ENCODE measurements around the gene ADD1.

Gene ADD1

DNA sequence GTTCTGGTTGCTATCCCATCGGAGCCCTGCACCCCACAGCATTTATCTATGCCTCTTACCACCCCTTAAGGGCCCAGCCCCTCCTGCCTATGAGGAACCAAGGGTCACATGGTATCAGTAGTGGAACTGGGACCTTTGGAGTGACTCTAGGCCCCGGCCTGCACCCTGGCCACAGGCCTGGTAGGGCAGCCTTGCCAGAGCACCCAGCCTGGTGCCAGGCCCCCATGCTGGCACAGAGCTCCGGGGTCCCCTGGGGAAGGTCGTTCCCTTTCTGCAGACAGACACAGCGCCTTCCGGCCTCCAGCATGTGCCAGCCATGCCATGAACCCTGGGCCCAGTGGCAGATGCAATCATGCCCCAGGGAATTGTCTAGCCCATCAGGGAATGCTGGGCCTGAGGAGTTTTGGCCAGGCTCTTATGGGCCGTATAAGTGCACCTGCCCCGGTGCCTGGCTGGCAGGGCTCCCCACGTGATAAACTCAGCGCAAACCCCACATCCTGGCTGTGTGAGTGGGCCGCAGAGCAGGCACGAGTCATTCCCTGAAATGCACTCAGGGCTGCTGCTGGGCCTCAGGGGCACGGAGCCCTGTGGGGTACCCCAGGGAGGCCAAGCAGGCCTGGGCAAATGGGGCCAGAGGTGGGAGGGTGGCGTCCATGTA is 19.8 kb upstream of the ADD1 start:
- no peak for DNase-seq

DNA sequence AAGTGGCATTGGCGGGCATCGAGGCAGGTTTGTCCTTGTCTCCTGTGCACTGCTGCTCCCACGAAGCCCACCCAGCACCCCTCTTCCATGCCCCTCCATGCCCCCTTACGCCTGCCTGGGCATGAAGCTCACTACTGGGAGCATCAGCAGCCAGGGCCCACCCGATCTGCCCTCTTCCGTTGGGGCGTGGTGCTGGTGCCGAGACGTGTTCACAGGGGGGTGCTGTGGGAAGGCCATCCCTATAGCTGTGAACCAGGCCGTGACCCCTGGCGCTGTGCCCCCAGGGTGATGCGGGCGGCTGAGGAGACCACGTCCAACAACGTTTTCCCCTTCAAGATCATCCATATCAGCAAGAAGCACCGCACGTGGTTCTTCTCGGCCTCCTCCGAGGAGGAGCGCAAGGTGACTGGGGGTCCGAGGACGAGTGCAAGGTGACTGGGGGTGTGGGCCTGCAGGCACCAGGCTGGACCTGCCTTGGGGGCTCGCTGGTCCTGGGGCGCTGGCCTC is 19.3 kb upstream of the ADD1 start:
- DNase-seq, result no peak

DNA sequence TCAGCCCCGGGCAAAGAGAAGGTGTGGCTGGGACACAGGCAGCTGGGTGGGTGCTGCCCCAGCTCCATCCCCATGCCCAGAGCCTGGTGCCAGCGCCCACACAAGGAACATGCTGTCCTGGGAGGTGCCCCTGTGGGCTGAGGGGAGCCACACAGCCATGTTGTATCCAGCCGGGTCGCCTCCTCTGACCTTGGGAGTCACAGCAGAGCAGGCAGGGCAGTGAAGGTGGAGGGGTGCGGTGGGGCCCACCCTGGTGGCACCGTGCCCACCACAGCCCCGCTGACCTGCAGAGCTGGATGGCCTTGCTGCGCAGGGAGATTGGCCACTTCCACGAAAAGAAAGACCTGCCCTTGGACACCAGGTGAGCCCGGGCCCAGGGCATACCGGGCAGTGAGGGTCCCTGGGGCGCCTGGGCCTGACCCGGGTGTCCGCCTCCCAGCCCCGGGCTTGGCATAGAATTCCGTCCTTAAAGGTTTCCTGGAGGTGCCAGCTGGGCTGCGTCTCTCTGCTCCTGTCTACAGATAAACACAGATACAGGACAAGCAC is 18.7 kb upstream of the ADD1 start:
- no peak for DNase-seq

DNA sequence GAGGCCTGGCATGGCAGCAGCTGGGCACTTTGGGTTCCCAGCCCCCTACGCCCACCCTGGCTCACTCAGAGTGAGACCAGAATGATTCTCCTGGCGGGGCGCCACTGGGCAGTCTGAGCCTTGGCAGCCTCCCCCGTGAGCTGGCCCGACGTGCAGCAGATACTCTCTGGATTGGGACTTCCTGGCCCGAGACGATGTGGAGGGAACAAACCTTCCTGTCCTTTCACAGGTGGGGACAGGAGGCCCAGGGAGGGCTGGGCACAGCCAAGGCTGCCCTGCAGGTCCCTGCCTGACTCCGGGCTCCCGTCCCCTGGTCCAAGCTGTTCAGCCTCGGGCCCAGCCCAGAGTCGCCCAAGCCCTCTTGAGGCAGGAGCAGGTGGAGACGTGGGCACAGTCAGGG is 17.9 kb upstream of the ADD1 start:
- no peak for DNase-seq

DNA sequence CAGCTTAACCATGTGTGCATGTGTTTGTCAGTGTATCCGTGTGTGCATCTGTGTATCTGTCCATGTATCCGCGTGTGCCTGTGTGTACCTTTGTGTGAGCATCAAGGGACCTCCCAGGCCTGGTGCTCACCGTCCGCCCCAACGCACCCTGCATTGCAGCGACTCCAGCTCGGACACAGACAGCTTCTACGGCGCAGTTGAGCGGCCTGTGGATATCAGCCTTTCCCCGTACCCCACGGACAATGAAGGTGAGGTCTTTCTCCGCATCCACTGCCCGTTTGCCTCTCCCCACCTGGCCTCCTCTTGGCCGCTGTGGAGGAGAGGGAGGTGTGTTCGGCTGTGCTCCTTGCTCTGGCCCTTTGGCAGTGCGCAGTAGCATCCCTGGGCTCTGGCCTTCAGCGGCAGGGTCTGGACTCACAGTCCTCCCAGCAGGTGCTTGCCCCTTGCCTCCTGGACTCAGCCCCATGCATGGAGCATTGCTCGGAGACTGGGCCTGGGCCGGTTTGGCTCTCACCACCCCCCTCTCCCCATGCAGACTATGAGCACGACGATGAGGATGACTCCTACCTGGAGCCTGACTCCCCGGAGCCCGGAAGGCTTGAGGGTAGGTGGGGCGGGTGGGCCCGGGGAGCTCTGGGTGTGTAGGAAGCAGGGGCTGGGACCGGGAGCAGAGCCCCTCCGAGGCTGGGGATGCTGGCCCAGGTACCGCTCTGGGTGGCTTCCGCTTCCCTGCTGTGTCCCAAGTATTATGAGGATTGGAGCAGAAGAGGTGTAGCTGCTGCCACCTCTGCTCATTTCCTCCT is 16.4 kb upstream of the ADD1 start:
- DNase-seq, result no peak

DNA sequence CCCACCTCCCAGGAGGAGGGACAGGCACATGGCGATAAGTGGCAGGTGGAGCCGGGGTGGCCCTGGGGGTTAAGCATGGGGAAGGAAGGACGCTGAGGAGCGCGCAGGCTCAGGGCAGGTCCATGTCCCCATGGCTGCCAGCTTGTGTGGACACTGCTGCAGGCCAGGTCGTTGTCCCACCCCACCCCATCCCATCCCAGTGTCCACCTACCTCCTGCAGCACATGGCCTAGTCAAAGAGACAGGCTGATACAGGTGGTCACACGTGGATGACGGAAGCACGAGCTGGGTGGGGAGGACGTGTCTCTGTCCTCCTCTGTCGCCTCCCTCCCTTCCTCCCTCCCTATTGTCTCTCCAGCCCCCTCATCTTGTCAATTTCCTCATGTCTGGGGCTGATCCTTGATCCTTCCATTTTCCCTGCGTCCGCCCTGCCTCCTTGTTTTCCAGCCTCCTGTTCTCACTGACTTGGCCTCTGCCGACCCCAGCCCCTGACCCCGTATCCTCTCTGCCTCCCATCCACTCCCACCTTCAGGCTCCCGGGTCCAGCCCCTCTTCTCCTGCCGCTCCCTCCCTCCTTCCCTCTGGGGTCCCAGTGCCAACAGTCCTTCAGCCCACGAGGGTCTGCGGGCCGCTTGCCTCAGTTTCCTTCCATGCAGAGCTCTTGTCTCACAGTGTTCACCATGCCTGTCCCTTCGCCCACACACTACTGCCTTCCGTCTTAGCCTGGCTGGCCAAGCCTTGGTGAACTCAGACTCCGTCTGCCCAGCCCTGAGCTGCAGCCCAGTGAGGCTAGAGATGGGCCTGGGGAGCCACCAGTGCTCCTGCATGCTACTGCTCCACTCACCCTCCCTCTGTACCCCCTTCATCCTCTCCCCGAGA is 15.5 kb upstream of the ADD1 start:
- no peak for DNase-seq

DNA sequence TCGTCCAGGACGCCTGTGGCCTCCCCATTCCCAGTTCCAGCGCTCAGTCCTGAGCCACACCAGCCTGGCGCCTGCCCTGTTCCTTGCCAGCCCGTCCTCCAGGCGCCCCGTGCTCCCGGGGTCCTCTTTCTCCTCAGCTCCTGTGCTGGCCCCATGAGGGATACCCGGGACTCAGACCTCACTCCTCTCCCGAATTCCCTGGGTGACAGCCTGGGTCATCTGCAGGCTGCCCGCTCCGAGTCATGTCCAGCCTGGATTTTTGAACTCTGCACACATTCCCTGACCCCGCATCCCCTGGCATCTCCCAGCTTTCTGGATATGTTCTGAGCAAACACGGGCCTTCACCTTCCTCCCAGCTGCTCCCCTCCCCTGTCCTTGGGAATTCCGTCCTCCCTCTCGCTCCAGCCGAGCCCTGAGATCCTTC is 14.9 kb upstream of the ADD1 start:
- DNase-seq, result no peak

DNA sequence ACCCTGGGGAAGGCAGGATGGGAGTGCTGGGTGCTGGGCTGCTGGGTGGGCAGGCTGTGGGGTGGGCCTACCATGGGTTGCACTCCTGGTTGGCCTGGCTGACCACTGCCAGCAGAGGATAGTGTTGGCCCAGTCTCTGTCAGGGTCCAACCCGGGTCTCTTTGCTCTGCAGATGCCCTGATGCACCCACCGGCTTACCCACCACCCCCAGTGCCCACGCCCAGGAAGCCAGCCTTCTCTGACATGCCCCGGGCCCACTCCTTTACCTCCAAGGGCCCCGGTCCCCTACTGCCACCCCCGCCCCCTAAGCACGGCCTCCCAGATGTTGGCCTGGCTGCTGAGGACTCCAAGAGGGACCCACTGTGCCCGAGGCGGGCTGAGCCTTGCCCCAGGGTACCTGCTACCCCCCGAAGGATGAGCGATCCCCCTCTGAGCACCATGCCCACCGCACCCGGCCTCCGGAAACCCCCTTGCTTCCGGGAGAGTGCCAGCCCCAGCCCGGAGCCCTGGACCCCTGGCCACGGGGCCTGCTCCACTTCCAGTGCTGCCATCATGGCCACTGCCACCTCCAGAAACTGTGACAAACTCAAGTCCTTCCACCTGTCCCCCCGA is 14.2 kb upstream of the ADD1 start:
- DNase-seq, result no peak

DNA sequence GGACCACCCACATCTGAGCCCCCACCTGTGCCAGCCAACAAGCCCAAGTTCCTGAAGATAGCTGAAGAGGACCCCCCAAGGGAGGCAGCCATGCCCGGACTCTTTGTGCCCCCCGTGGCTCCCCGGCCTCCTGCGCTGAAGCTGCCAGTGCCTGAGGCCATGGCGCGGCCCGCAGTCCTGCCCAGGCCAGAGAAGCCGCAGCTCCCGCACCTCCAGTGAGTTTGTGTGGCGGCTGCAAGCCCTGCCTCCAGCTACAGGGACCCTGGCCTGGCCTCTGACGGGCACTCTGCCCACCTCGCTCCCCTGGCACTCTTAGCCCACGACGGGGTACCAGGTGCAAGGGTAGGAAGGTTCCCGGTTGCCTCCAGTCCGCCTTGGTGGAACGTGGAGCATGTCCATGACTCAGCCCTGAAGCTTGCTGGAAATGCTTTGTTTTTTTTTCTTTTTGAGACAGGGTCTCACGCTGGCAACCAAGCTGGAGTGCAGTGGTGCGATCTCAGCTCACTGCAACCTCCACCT is 13.7 kb upstream of the ADD1 start:
- no peak for DNase-seq

DNA sequence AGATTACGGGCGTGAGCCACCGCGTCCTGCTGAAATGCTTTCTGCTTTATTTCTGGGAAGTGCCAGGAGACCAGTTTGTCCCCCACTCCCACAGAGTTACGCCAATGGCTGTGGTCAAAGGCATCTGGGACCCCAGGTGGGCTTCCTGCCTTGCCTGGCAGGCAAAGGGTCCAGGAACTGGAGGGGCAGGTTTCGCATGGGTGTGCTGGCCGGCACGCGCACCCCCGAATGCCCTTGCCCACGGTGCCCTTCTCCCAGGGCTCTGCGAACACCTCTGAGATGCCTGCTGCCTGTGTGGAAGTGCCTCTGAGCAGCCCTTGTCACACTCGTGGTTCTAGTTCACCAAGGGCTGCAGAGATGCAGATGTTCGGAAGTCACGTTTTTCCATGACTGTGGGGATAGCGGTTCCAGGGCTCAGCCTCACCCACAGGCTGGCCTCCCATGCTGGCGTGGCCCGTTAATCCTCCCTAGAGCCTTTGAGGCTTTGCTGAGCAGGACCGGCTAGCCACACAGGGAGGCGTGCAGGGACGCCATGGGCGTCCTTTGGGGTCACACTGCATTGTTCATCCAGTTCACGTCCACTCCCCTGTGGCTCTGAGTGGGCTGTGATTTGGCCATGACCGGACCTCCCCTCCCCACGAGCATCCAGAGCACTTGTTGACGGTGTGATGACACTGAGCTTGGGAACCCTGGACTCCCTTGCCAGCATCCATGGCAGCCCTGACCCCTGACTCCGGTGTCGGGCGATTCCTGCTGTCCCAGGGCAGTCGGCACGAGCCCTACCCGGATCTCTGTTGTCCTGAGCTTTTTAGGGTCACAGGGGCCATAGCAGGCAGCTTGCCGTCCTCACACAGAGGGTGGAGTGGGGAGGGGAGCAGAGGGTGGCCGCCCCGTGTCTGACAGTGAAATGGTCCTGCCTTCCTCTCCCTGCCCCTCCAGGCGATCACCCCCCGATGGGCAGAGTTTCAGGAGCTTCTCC is 12.7 kb upstream of the ADD1 start:
- DNase-seq, result no peak

DNA sequence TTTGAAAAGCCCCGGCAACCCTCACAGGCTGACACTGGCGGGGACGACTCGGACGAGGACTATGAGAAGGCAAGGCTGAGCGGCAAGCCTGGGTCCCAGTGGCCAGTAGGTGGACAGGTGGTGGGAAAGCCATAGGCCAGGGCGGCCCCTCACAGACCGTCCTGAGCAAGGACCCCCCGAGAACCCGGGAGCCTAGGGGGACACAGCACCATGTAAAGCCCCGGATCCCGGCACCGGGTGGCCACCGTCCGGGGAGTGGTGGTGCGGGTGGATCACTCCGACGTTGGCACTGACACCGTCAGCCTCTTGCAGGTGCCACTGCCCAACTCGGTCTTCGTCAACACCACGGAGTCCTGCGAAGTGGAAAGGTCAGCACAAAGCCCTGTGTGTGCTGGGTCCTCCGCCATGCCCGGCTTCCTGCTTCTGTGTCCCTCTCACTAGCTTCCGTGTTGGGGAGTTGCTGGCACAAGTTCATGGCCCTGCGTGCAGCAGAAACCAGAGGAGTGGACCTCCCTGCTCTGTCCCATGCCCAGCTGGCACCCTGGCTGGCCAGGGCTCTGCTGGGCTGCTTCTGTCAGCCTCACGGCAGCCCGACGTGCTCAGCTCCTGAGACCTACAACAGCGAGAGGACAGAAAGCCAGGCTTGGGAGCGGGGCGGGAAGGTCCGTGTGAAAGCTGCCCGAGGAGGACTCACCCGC is 11.9 kb upstream of the ADD1 start:
- DNase-seq, result no peak

DNA sequence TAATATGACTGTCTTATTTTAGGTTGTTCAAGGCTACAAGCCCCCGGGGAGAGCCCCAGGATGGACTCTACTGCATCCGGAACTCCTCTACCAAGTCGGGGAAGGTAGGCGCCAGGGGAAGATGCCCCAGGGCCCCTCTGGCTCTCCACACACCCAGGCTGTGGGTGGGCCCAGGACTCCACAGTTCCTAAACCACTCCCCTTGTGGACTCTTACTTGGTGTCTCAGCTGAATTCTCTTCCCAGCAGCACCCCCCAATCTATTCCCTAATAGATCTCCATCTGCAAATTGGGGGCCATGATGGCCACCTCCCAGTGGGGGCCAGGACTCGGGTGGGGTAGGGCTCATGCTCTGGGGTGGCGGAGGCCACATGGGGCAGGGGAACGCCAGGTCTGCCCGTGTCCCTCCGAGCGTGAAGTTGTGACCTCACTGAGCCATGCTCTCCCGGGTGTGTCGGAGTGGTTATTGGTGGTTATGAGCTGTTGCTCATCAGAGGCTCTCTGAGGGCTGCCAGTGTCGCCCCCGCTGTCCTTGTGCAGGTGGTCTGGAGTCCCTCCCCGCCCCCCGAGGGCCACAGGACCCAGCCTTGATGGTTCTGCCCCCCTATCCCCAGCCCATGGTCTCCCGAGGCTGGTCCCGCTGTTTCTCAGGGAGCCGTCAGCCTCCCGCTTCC is 11.2 kb upstream of the ADD1 start:
- no peak for DNase-seq

DNA sequence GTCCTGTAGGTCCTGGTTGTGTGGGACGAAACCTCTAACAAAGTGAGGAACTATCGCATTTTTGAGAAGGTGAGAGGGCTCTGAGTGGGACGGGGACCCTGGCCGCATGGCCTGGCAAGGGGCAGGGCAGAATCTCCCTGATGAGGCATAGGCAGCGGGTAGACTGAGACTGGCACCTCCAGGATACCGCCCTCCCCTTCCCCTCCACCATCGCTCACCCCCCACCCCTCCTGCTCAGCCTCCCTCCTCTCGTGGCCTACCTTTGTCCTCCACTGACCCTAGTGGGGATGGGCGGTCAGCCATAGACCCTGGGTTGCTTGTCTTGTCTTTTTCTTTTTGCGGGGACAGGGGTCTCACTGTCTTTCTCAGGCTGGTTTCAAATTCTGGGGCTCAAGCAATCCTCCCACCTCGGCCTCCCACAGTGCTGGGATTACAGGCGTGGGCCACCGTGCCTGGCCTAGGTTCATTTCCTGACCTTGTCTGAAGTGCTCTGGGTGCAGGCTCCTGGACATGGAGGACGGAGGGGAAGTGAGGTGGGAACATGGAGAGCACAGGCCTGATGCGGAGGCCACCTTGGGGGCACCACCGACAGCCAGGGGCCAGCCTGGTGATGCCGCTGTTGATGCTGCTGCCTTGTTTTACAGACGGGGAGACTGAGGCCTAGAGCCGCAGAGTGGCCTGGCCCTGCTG is 10.5 kb upstream of the ADD1 start:
- DNase-seq, result no peak

DNA sequence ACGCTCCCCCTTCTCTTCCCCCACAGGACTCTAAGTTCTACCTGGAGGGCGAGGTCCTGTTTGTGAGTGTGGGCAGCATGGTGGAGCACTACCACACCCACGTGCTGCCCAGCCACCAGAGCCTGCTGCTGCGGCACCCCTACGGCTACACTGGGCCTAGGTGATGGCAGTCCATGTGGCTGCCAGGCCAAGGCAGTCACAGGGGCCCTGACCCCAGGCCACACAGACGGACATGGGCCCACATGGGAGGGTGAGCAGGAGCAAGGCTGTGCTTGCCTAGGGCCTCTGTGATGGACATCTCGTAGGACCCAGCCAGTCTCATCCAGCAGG is 10.0 kb upstream of the ADD1 start:
- no peak for DNase-seq

DNA sequence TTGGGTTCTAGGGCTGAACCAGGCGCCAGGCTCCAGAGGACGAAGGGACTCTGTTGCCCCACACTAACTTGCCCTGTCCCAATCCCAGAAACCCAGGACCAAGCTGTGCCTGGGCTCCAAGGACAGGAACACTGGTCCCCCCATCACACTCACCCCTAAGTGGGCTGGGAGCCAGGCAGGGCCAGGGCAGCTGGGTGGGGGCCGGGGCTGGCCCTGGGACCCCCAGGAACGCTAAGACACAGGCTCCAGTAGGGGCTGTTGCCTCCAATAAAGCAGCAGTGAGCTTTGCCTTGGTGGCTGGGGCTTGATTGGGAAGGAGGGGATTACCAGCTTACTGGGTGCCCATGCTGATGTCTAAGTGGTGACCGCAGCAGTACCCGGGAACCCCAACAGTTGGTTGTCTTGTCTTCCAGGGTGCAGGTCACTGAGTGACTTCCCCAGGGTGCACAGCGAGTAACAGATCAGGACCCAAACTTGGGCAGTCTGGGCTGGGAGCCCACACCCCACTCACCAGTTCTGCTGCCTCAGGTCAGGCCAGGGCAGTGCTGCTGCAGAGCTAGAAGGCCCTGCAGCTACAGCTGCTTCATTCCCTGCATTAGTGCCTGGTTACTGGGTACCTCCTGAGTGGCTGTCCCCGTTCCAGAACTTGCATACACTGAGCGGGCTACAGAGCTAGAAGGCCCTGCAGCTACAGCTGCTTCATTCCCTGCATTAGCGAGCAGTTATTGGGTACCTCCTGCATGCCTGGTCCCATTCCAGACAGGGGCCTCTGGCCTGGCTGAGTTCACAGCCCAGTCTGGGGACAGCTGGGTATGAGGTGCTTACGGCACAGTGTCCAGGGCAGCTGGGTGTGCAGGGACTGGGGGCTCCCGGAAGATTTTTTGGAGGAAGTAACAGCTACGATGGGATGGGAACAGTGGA is 9.4 kb upstream of the ADD1 start:
- DNase-seq, result no peak

DNA sequence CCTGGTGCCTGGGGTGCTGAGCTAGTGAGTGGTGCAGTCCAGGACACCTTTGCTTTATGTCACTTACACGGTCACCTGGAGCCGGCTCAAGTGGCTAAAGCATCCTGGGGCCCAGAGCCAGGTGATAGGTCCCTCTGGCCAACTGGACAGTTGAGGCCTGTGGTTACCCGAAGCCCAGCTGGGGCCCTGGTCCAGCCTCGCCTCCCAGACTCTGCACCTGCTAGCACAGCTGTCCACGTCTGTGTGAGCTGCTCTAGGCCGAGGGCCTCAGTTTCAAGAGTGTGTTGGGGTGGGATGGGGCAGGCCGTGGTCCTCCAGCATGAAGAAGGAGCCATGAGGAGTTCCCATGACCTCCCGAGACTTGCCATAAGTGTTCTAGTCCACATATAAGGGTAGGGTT is 7.7 kb upstream of the ADD1 start:
- DNase-seq, result no peak

DNA sequence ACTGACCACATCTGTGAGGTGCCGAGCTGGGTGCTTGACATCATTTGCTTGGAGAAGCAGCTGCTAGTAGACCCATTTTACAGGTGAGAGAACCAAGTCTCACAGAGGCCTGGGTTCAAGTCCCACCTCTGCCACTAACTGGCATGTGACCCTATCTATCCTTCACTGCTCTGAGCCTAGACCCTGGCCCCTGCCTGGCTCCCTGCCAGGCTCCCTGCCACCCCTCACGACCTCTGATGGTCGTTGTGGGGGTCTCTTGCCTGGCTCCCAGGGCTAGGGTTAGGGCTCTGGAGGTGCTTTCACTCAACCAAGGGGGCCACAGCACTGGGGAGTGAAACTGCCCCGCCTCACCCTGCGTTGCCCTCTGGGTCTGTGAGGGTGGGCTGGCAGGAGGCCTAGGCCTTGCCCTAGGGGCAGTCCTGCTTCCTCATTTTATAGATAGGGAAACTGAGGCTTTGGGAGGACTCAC is 7.2 kb upstream of the ADD1 start:
- no peak for DNase-seq
